HEK293 (cell line): ENCODE data around the gene NR0B1.

Experiments
- PRDM2 ChIP-seq: fragments of 450-650 bp; formaldehyde crosslinking; IDR thresholded peaks from 2 replicates; pipeline ENCODE4 v1.5.1; 2016; ENCODE audit warnings: missing biosample characterization, missing genetic modification characterization, borderline replicate concordance
- YY1 ChIP-seq: fragments of 450-650 bp; formaldehyde crosslinking; IDR thresholded peaks from 2 replicates; pipeline ENCODE4 v1.5.1; 2018; ENCODE audit warnings: missing biosample characterization, missing genetic modification characterization
- ZNF776 ChIP-seq: fragments of 450-650 bp; formaldehyde crosslinking; IDR thresholded peaks from 2 replicates; pipeline ENCODE4 v1.5.0; 2017; ENCODE audit warnings: missing biosample characterization, missing genetic modification characterization, borderline replicate concordance

GRCh38 chrX:30308263-30309138 is 689 bp downstream of the NR0B1 start:
- no peak for TF ChIP-seq PRDM2 (tag by site-specific recombination)
- no peak for TF ChIP-seq YY1 (tag by site-specific recombination)
- TF ChIP-seq ZNF776 (tag by site-specific recombination) = no peak
